NCI-H146 (cell line): ENCODE measurements around the gene GHRH.

Source experiments
- DNase-seq: peaks from one replicate; lab custom pipeline; 2025; lab: John Stamatoyannopoulos, UW

The GHRH gene

DNA sequence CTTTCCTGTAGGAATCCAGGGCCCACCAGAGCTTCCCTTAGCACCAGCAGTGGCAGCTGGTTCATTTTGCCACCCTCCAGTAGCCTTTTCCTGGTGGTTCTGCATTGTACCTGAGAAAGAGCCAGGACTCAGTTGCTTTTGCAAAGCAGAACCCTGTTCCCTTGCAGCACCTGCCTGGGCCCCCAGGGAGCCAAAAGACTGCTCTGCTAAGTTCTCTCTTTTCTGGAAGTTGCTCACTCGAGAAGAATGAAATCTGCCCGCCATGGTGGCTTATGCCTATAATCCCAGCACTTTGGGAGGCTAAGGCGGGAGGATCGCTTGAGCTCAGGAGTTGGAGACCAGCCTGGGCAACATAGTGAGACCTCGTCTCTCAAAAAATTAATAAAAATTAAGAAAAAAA lies 24.0 kb downstream of the GHRH start:
- no peak for DNase-seq

DNA sequence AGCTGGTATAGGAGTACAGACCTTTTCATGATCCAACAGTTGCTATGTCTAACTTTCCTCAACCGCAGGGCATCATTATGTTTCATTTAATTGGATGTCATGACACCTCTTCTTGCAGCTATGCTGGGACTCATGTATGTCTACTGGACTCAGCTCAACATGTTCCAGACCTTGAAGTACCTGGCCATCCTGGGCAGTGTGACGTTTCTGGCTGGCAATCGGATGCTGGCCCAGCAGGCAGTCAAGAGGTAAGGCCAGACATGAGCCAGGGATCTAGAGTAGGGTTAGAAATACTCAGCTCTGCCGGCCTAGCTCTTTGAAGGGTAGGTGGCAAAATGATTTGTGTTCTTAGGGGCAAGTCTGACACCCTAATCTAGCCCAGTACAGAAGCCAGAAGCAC lies 25.2 kb downstream of the GHRH start:
- DNase-seq, result no peak

GRCh38 chr20:37235065-37235464 lies 26.5 kb downstream of the GHRH start:
- DNase-seq, result peak; percentile 37

DNA sequence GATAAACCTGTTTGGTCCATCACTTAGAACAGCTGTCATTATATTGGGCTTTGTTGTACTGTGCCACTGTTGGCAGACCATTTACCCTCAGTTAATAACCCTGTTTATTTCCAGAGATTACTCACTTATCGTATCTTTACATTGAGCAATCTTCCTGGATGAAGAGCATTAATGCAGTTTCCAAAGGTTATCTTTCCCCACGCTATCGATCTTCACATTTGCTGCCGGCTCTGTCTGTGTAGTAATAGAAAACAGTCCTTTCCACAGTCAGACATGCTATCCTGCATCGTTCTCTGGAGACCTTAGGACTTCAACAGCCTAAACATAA lies 27.4 kb downstream of the GHRH start:
- no peak for DNase-seq

DNA sequence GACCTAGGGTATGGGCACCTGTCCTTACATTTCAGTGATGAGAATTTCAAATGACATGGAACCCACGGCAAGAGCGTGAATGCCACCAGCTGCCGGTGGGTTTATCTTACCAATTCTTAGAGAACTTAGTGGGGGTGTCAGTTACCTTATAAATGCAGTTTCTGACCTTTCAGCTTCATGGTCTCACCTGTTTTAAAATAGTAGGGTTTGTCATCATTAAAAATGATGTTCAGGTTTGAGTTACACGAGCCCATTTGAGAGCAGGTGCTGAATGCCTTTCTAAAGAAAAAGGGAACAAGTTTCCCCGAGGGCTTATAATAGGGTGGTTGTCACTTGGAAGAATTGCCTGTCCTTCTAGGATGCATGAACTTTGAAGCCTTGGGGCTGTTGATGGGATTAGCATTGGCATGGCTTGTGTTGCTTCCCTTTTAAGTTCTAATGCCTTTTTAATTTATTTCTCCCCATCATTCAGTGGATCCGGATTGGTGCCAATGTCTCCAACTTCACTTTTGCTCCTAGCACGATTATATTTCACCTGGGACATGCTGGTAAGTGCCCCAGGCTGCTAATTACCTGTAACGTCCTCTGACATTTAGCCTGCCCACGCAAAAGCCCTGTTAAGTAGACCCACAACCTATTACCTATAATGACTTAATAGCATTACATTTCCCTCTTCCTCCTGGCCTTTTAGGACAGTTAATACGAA lies 27.9 kb downstream of the GHRH start:
- DNase-seq, result peak; percentile 98

DNA sequence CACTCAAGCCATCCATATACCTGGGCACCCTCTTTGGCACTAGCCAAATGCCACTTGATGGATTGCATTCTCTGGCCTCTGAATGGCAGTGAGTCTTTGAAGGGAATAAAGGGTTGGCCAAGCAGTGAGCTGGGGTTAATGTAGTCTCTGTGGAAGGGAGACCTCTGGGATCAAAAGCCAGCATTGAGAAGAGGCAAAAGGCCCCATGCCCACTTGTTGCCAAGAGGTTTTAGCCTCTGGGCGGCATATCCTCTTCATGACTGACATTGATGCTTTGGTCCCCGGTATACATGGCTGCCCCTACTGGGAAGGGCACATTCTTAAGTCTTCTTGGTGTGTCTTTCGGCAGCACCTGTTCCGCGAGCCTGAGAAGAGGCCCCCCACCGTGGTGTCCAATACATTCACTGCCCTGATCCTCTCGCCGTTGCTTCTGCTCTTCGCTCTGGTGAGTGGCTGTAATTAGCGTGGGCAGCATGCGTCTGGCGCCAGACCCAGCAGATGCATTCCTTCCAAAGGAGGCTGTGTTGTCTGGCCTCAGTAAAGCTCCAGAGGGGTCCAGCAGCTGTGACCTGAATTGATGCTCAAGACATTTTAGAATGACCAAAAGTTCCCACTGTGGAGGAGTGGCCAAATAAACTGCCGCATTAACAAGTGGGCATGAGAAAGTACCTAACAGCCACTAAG lies 29.5 kb downstream of the GHRH start:
- peak; percentile 87 for DNase-seq

DNA sequence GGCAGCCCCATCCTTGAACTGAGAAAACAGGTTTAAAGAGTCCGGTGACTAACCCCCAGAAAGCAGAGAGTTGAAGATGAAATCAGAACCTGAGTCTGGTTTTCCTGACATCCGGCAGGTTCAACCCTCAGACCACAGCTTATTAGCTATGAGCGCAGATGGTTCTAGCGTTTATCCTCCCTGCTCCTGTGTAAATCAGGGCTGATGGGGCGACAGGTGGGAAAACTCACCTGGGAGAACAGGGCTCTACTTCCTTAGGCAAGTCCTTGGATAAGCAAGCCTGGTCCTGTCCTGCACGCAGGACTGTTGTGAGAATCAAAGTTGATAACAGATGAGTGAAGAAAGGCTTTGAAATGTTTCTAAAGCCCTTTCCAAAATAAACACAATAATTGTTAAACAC lies 31.4 kb downstream of the GHRH start:
- DNase-seq, result no peak

- DNase-seq, result peak; percentile 80
These were observed 32.3 kb downstream of the GHRH start for GRCh38 chr20:37229357-37229756.

DNA sequence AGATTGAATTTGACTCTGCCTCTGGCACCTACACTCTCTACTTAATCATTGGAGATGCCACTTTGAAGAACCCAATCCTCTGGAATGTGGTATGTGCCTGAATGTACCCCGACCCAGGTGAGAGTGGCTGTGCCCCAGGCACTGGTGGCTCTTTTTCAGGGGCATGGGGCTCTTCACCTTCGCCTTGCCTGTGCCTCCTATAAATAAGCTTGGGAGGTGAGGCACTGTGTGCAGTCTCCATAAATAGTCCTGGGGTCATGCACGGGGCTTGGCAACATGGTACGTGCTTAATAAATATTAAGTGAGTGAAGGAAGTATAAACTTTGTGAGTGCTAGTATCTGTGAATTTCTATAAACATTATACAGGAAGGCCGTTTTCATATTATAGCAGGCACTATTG lies 33.0 kb downstream of the GHRH start:
- no peak for DNase-seq

GRCh38 chr20:37228082-37228481 lies 33.5 kb downstream of the GHRH start:
- DNase-seq, result no peak

DNA sequence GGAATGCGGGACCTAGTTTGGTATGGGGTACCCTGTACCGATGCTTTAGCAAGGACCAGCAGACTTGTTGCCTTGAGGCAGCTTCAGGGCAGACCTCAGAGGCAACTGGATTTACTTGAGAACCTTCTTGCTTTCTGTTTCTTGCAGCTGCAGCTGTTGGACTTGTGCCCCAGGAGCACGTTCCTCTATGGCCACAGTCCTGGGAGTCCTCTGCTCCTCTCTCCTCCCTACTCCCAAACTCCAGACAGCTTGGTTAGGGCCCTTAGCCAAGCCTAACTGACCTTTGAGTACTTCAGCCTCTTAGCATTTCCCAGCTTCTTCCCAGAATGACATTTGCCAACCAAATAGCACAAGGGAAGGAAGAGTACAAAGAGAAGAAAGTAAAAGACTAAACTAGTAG lies 34.7 kb downstream of the GHRH start:
- DNase-seq, result no peak

GRCh38 chr20:37225146-37225545 lies 36.5 kb downstream of the GHRH start:
- no peak for DNase-seq

DNA sequence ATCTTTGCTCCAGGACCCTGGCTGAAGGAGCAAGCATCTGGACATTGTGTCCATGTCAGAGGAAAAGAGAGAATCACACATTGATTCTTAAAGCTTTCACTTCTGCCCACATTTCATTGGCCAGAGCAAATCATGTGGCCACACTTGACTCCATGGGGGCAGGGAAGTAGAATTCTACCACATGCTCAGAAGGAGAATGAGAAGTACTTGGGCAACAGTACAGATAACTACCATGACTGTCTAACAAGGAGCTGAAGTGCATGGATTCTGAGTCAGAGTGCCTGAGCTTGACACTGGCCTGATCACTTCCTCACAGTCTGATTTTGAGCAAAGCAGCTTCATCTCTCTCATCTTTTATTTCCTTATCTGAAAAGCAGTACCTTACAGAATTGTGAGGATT lies 38.6 kb downstream of the GHRH start:
- DNase-seq, result no peak

DNA sequence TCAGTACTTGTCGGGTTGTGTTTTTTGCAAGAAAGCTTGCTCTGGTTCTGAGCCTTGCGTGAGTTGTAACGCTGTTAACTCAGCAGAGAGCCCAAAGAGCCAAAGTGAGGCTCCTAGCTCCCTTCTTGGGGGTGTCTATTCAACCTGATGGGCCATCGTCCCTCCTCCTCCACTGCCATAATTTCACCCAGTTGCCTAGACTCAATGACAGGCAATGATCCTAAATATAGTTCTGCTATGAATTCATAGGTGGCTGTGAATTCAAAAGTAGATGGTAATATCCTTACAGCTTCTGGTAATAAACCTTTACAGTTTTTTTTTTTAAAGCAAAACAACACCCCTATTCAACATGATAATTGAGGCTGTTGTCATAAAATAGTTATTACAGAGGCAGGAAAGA lies 39.5 kb downstream of the GHRH start:
- DNase-seq, result no peak

- DNase-seq, result no peak
These were observed 40.9 kb downstream of the GHRH start for GRCh38 chr20:37220731-37221130.

GRCh38 chr20:37219751-37220668 lies 41.6 kb downstream of the GHRH start:
- peak; percentile 22 for DNase-seq

GRCh38 chr20:37218976-37219375 lies 42.6 kb downstream of the GHRH start:
- DNase-seq, result no peak

- no peak for DNase-seq
These were observed 43.2 kb downstream of the GHRH start for GRCh38 chr20:37218441-37218840.

DNA sequence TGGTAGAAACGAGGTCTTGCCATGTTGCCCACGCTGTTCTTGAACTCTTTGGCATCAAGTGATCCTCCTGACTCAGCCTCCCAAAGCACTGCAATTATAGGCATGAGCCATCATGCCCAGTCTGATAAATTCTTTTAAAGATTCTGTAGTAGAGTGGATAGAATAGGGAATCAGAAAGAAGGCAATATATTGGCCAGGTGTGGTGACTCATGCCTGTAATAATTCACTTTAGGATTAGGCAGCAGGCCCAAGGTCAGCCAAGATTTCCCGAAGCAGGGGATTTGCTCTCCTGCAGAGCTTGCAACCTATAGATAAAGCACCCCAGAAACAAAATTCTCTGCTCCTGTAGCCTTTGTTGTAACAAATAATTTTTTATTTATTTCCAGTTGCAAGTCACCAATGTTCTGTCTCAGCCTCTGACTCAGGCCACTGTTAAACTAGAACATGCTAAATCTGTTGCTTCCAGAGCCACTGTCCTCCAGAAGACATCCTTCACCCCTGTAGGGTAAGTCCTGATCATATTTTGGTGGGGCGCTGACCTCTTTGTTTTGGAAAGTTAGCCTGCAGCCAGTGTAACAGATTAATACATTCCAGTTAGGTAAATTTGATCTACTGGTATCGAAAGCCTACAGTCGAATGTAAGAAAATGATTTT lies 51.8 kb downstream of the GHRH start:
- DNase-seq, result no peak

DNA sequence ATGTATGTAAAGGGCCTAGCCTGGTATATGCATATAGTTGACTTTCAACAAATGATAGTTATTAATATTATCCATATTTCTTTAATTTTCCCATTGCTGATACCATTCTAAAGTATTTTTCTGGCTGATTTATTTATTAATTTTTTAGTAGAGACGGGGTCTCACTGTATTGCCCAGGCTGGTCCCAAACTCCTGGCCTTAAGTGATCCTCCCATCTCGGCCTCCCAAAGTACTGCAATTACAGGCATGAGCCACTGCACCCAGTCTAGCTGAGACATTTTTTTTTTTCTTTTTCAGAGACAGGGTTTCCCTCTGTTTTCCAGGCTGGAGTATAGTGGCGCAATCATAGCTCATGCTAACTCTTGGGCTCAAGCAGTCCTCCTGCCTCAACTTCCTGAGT lies 52.4 kb downstream of the GHRH start:
- DNase-seq, result no peak

- no peak for DNase-seq
These were observed 54.4 kb downstream of the GHRH start for GRCh38 chr20:37207171-37207570.

- peak; percentile 58 for DNase-seq
These were observed 55.8 kb downstream of the GHRH start for GRCh38 chr20:37205794-37206193.
